Kidney (tissue), 14 donors: ENCODE data around the gene NES. TPM values are rescaled to one million over a fixed set of nuclear protein-coding genes. Genes with fewer than 3 reads are reported as not detected.

Source experiments
- DNase-seq, 5 donors: peaks; one replicate each; pipeline ENCODE4 v3.0.0-alpha.2; 2013 to 2020
- FAIRE-seq: peaks from 2 replicates; lab custom pipeline; 2012; peaks lifted over from hg19 to GRCh38; lab: Jason Lieb, UNC
- H3K27ac ChIP-seq, 2 donors: one replicate each; pipeline ENCODE4 v1.7.0; 2013; ENCODE audit warnings: low read depth in 2 of 2, low read length in 2 of 2, inconsistent platforms in 1 of 2
- H3K27me3 ChIP-seq: one replicate; pipeline ENCODE4 v1.7.1; 2013; ENCODE audit warnings: low read length, inconsistent platforms; ENCODE audit not compliant: control insufficient read depth, insufficient read depth
- H3K36me3 ChIP-seq, 3 donors: one replicate each; pipeline versions ENCODE4 v1.7.0 to v1.7.1; 2013; ENCODE audit warnings: low read length in 3 of 3, control low read depth in 1 of 3, inconsistent platforms in 1 of 3; ENCODE audit not compliant: insufficient read depth in 3 of 3, control insufficient read depth in 2 of 3
- H3K4me1 ChIP-seq, 3 donors: one replicate each; pipeline versions ENCODE4 v1.7.0 to v1.7.1; 2013; ENCODE audit warnings: low read length in 3 of 3, inconsistent platforms in 1 of 3, low read depth in 1 of 3; ENCODE audit not compliant: control insufficient read depth in 2 of 3, insufficient read depth in 2 of 3
- H3K4me3 ChIP-seq, 3 donors: one replicate each; pipeline versions ENCODE4 v1.7.0 to v1.8.1; 2013; ENCODE audit warnings: low read length in 3 of 3, control low read depth in 1 of 3, inconsistent platforms in 1 of 3
- H3K9ac ChIP-seq, 3 donors: one replicate each; pipeline versions ENCODE4 v1.7.0 to v1.7.1; 2013; ENCODE audit warnings: low read length in 3 of 3, control low read depth in 1 of 3, inconsistent platforms in 1 of 3
- H3K9me3 ChIP-seq, 3 donors: one replicate each; pipeline versions ENCODE4 v1.7.0 to v1.7.1; 2013; ENCODE audit warnings: low read length in 3 of 3, control low read depth in 1 of 3, inconsistent platforms in 1 of 3; ENCODE audit not compliant: control insufficient read depth in 2 of 3, insufficient read depth in 1 of 3
- intact Hi-C: fragments of 100-400 bp; cut with DNase I; formaldehyde crosslinking; loops from one replicate; pipeline ENCODE4 v1.11.1; 2022
- polyA plus RNA-seq: library from polyadenylated mRNA; stranded (reverse); fragments of 350-450 nt; fragmentation: Illumina TruSeq; extraction: RNeasy Lipid Tissue Mini Kit (QIAGEN cat#74804); gene quantifications from one replicate; pipeline ENCODE4 v1.2.3, GENCODE V29; 2014; ENCODE audit warnings: low read depth, low replicate concordance; ENCODE audit not compliant: insufficient read depth
- total RNA-seq: library from RNA; stranded (reverse); fragmentation: NEBNext Ultra II Directional; extraction: Animal tissue kit (Norgen Biotek cat#: 25700); gene quantifications from one replicate; pipeline ENCODE4 v1.2.1, GENCODE V29; 2021
- TF ChIP-seq, protein P1 (sequence below): IDR thresholded peaks from 3 replicates; pipeline ENCODE4 v1.5.1; 2012; ENCODE audit warnings: mild to moderate bottlenecking, moderate library complexity, borderline replicate concordance; ENCODE audit not compliant: insufficient read depth; ENCODE audit errors: extremely low read depth
- donor health status: control.
- donor health status: control.
- donor health status: control.
- donor health status: control.
- donor health status: control.
- donor health status: DM: yes; HTN: yes; CAD: no.
- donor health status: Normal renal cell carcinoma (clear cell type).

NES gene
- total and polyA plus RNA-seq, 2 donors from 2014 or later: 44.3 to 50.7 TPM

DNA sequence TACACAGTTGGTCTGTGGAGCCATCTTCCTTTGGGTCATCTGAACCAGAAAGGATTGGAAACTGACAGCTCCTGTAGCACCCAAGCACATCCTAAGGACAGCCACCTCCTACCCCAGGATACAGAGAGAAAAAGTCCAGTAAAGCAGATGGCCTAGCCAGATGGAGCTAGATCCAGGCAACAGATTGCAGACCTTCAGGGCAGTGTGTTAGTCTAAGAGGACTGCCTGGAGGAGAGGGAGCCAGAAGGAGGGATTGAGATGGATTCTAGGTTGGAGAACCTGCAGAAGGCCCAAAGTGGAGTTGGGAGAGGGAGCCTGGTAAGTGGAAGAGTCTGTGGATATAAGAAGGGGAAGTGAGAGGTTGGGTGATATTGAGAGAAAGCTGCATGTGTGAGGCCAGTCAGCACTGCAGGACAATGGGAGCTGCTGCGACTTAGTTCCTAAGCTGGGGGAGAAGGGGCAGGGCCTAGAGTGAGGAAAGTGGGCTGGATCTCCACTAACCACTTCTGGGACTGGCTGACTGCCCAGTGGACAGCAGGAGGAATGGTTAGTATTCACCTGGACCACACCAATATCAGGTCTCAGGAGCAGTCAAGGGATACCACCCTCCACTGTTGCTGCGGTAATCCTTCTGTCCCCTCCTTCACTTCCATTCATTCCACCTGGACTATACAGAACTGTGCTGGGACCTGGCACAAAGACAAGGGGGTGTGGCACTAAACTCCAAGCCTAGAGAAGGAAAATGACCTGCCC is 21.9 kb downstream of the NES start:
- TF ChIP-seq, protein P1, sequence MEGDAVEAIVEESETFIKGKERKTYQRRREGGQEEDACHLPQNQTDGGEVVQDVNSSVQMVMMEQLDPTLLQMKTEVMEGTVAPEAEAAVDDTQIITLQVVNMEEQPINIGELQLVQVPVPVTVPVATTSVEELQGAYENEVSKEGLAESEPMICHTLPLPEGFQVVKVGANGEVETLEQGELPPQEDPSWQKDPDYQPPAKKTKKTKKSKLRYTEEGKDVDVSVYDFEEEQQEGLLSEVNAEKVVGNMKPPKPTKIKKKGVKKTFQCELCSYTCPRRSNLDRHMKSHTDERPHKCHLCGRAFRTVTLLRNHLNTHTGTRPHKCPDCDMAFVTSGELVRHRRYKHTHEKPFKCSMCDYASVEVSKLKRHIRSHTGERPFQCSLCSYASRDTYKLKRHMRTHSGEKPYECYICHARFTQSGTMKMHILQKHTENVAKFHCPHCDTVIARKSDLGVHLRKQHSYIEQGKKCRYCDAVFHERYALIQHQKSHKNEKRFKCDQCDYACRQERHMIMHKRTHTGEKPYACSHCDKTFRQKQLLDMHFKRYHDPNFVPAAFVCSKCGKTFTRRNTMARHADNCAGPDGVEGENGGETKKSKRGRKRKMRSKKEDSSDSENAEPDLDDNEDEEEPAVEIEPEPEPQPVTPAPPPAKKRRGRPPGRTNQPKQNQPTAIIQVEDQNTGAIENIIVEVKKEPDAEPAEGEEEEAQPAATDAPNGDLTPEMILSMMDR: no peak
- no peaks in the 10 kb centered on the region for H3K36me3 ChIP-seq
- H3K9me3 ChIP-seq: no peaks in the 10 kb centered on the region
- DNase-seq: peak in 1 of 5 donors; percentile 28
- intact Hi-C loops: no loop called here
- peaks cover 25% of the 10 kb centered on the region for H3K27me3 ChIP-seq
- no peak overlapping the region for H3K27ac ChIP-seq
- no peak for FAIRE-seq
- no peak overlapping the region for H3K9ac ChIP-seq
- peaks cover 0 to 19% (median 9%) of the 10 kb centered on the region in 3 donors for H3K4me1 ChIP-seq
- no peak overlapping the region for H3K4me3 ChIP-seq

DNA sequence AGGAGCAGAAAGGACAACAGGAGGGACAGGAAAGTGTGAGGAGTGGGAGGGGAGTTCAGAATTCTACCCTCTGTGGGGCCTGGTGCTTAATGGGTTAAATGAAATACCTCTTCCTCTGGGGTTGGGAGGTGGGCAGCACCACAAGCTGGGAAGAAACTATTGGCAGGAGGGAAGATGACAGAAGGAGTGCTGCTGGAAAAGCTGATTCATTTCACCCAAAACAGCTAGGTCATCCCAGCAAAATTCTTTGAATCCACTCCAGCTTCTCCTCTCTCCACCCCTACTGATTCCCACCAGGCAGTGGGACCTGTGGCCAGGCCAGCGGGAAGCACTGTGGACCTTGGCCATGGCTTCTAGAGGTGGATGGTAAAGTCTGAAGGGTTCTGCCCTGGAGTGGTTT is 22.5 kb downstream of the NES start:
- Histone ChIP-seq H3K27ac (no peak overlapping the region), H3K36me3 (no peaks in the 10 kb centered on the region), H3K4me3 (no peak overlapping the region), H3K27me3 (peaks cover 25% of the 10 kb centered on the region), H3K9ac (no peak overlapping the region), H3K4me1 (peaks cover 0 to 16% (median 9%) of the 10 kb centered on the region in 3 donors), H3K9me3 (no peaks in the 10 kb centered on the region)
- TF ChIP-seq, protein P1: no peak
- intact Hi-C loops: no loop called here
- DNase-seq (peak in 1 of 5 donors; percentile 30), FAIRE-seq (no peak)

DNA sequence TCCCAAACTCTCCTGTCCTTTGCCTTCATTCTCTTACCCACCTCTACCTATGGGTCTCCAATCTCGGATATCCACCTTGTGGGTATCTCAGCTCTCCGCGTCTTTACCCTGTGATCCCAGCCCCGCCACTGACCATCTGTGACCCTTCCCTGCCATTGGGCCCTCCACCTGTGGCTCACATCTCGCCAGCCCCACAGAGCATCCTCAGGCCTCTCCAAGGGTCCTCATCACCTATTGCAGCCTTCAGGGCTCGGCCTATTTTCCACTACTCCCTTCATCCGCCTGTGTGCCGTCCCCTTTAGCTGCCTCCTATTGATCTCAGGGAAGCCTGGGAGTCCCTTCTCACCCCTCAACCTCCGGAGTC is 24.2 kb downstream of the NES start:
- no peaks in the 10 kb centered on the region for H3K36me3 ChIP-seq
- no peak overlapping the region for H3K4me3 ChIP-seq
- H3K9me3 ChIP-seq: no peaks in the 10 kb centered on the region
- peaks cover 0 to 10% (median 4%) of the 10 kb centered on the region in 3 donors for H3K4me1 ChIP-seq
- H3K27ac ChIP-seq: no peak overlapping the region
- FAIRE-seq (no peak), DNase-seq (peak in 1 of 5 donors; percentile 57)
- TF ChIP-seq, protein P1: no peak
- intact Hi-C loops: no loop called here
- H3K27me3 ChIP-seq: peaks cover 30% of the 10 kb centered on the region
- H3K9ac ChIP-seq: no peak overlapping the region
